Measurements from ENCODE around the gene ELAVL1.
"Not testable (repeated sequence)": the region's sequence is repeated elsewhere in the genome, so short reads cannot be mapped to it uniquely, and the experiment has no call there.

DNA sequence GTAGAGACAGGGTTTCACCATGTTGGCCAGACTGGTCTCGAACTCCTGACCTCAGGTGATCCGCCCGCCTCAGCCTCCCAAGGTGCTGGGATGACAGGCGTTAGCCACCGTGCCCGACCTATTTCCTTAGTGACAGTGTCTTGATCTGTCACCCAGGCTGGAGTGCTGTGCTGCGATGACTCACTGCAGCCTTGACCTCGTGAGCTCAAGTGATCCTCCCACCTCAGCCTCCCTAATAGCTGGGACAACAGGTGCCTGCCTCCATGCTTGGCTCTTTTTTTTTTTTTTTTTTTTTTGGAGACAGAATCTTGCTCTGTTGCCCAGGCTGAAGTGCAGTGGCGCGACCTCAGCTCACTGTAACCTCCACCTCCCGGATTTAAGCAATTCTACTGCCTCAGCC, 75.4 kb downstream of the ELAVL1 start:
- TF ChIP-seq, protein P1, sequence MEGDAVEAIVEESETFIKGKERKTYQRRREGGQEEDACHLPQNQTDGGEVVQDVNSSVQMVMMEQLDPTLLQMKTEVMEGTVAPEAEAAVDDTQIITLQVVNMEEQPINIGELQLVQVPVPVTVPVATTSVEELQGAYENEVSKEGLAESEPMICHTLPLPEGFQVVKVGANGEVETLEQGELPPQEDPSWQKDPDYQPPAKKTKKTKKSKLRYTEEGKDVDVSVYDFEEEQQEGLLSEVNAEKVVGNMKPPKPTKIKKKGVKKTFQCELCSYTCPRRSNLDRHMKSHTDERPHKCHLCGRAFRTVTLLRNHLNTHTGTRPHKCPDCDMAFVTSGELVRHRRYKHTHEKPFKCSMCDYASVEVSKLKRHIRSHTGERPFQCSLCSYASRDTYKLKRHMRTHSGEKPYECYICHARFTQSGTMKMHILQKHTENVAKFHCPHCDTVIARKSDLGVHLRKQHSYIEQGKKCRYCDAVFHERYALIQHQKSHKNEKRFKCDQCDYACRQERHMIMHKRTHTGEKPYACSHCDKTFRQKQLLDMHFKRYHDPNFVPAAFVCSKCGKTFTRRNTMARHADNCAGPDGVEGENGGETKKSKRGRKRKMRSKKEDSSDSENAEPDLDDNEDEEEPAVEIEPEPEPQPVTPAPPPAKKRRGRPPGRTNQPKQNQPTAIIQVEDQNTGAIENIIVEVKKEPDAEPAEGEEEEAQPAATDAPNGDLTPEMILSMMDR (IDR thresholded peaks at IDR 0.05; ENCODE audit: insufficient read depth, low read depth, low read length) = not testable (repeated sequence)
- TF ChIP-seq EZH2 (IDR thresholded peaks at IDR 0.05; ENCODE audit: insufficient read depth, low read length) = not testable (repeated sequence)
